Activated T-helper 2 cell treated with anti-CD3 and anti-CD28 coated beads, Interferon-gamma antibody, Interleukin-2, Interleukin-4, amounts not matched to agents 10 μg/mL and 5 μg/mL and 100 μg/mL, durations not matched to agents 14 hours and 24 hours and 36 hours (primary cell): ENCODE measurements around the gene UCHL1. TPM values are rescaled to one million over a fixed set of nuclear protein-coding genes. Genes with fewer than 3 reads are reported as not detected.

Experiments
- DNase-seq: peaks from one replicate; pipeline ENCODE4 v3.0.0; 2021; ENCODE audit warnings: low spot score
- H3K27ac Mint-ChIP-seq: one replicate; pipeline ENCODE4 v1.8.0; 2021; ENCODE audit warnings: mixed read lengths
- H3K27me3 Mint-ChIP-seq: one replicate; pipeline ENCODE4 v1.8.0; 2021; ENCODE audit warnings: low read depth, mixed read lengths
- H3K36me3 Mint-ChIP-seq: one replicate; pipeline ENCODE4 v1.8.0; 2021; ENCODE audit warnings: low read depth, mixed read lengths
- H3K4me1 Mint-ChIP-seq: one replicate; pipeline ENCODE4 v1.8.0; 2021; ENCODE audit warnings: low read depth, mixed read lengths
- H3K4me3 Mint-ChIP-seq: one replicate; pipeline ENCODE4 v1.8.0; 2021; ENCODE audit warnings: low read depth, mild to moderate bottlenecking, moderate library complexity, mixed read lengths
- H3K9me3 Mint-ChIP-seq: one replicate; pipeline ENCODE4 v1.8.0; 2021; ENCODE audit warnings: mixed read lengths
- intact Hi-C: fragments of 100-400 bp; cut with micrococcal nuclease; formaldehyde crosslinking; loops from one replicate; pipeline ENCODE4 v1.15.1; 2023
- total RNA-seq: library from RNA; stranded (reverse); gene quantifications from 2 replicates; pipeline ENCODE4 v1.2.3, GENCODE V29; 2022

The UCHL1 gene
- total RNA-seq, 1 donor from 2014 or later: 0.48 TPM

- peak overlapping the region; percentile 54 for H3K27ac Mint-ChIP-seq
- intact Hi-C loops: loop anchor here (2.0 kb wide), 1 partner anchor 290 kb away; no protein-coding TSS in a partner anchor
Observed at GRCh38 chr4:41217020-41217333, 39.8 kb upstream of the UCHL1 start.

GRCh38 chr4:41217374-41217773 lies 39.4 kb upstream of the UCHL1 start:
- H3K27ac Mint-ChIP-seq: no peak overlapping the region
- peaks cover 23% of the 10 kb centered on the region for H3K4me1 Mint-ChIP-seq
- no peaks in the 10 kb centered on the region for H3K9me3 Mint-ChIP-seq
- intact Hi-C loops: loop anchor here (2.0 kb wide), 1 partner anchor 291 kb away; no protein-coding TSS in a partner anchor
- DNase-seq: no peak
- H3K36me3 Mint-ChIP-seq: no peaks in the 10 kb centered on the region
- no peak overlapping the region for H3K4me3 Mint-ChIP-seq
- H3K27me3 Mint-ChIP-seq: peaks cover 62% of the 10 kb centered on the region

More at GRCh38 chr4:41217020-41217333, 39.8 kb upstream of the UCHL1 start:
- no peaks in the 10 kb centered on the region for H3K9me3 Mint-ChIP-seq
- no peak for DNase-seq
- H3K27me3 Mint-ChIP-seq: peaks cover 63% of the 10 kb centered on the region
- H3K4me3 Mint-ChIP-seq: peak overlapping the region; percentile 74
- peaks cover 23% of the 10 kb centered on the region for H3K4me1 Mint-ChIP-seq
- H3K36me3 Mint-ChIP-seq: no peaks in the 10 kb centered on the region

GRCh38 chr4:41218703-41219102 lies 38.0 kb upstream of the UCHL1 start:
- H3K27me3 Mint-ChIP-seq: peaks cover 55% of the 10 kb centered on the region

GRCh38 chr4:41219421-41219950 lies 37.2 kb upstream of the UCHL1 start:
- H3K4me3 Mint-ChIP-seq: no peak overlapping the region
- intact Hi-C loops: no loop called here
- H3K9me3 Mint-ChIP-seq: no peaks in the 10 kb centered on the region
- H3K27me3 Mint-ChIP-seq: peaks cover 52% of the 10 kb centered on the region
- H3K4me1 Mint-ChIP-seq: peaks cover 14% of the 10 kb centered on the region
- no peak for DNase-seq
- H3K36me3 Mint-ChIP-seq: no peaks in the 10 kb centered on the region
- no peak overlapping the region for H3K27ac Mint-ChIP-seq

More at GRCh38 chr4:41218703-41219102, 38.0 kb upstream of the UCHL1 start:
- no peak overlapping the region for H3K4me3 Mint-ChIP-seq
- no peak for DNase-seq
- H3K9me3 Mint-ChIP-seq: no peaks in the 10 kb centered on the region
- no peak overlapping the region for H3K27ac Mint-ChIP-seq
- H3K36me3 Mint-ChIP-seq: no peaks in the 10 kb centered on the region
- peaks cover 15% of the 10 kb centered on the region for H3K4me1 Mint-ChIP-seq
- intact Hi-C loops: no loop called here

- no peaks in the 10 kb centered on the region for H3K9me3 Mint-ChIP-seq
- H3K27ac Mint-ChIP-seq: no peak overlapping the region
- intact Hi-C loops: no loop called here
- peaks cover under 1% of the 10 kb centered on the region for H3K4me1 Mint-ChIP-seq
- H3K27me3 Mint-ChIP-seq: peaks cover 32% of the 10 kb centered on the region
- no peak for DNase-seq
- no peak overlapping the region for H3K4me3 Mint-ChIP-seq
- no peaks in the 10 kb centered on the region for H3K36me3 Mint-ChIP-seq
Observed at GRCh38 chr4:41221850-41222645, 34.7 kb upstream of the UCHL1 start.

- Mint-ChIP-seq H3K4me1 (no peaks in the 10 kb centered on the region), H3K36me3 (no peaks in the 10 kb centered on the region), H3K27me3 (peaks cover 1% of the 10 kb centered on the region), H3K9me3 (no peaks in the 10 kb centered on the region), H3K27ac (no peak overlapping the region), H3K4me3 (no peak overlapping the region)
- DNase-seq: no peak
- intact Hi-C loops: no loop called here
Observed at GRCh38 chr4:41227902-41228301, 28.8 kb upstream of the UCHL1 start.

GRCh38 chr4:41232406-41232805 lies 24.3 kb upstream of the UCHL1 start:
- Mint-ChIP-seq H3K4me1 (no peaks in the 10 kb centered on the region), H3K36me3 (no peaks in the 10 kb centered on the region), H3K27me3 (no peaks in the 10 kb centered on the region), H3K9me3 (no peaks in the 10 kb centered on the region), H3K27ac (no peak overlapping the region), H3K4me3 (no peak overlapping the region)
- intact Hi-C loops: no loop called here
- no peak for DNase-seq

- Mint-ChIP-seq H3K27ac (no peak overlapping the region), H3K36me3 (no peaks in the 10 kb centered on the region), H3K9me3 (no peaks in the 10 kb centered on the region), H3K4me1 (no peaks in the 10 kb centered on the region), H3K4me3 (no peak overlapping the region), H3K27me3 (no peaks in the 10 kb centered on the region)
- DNase-seq: no peak
- intact Hi-C loops: no loop called here
Observed at GRCh38 chr4:41232856-41233255, 23.9 kb upstream of the UCHL1 start.

- intact Hi-C loops: no loop called here
- Mint-ChIP-seq H3K9me3 (no peaks in the 10 kb centered on the region), H3K4me3 (no peak overlapping the region)
Observed at GRCh38 chr4:41236032-41236431, 20.7 kb upstream of the UCHL1 start.

GRCh38 chr4:41236508-41236907 lies 20.2 kb upstream of the UCHL1 start:
- H3K9me3 Mint-ChIP-seq: no peaks in the 10 kb centered on the region
- DNase-seq: no peak
- intact Hi-C loops: no loop called here
- no peaks in the 10 kb centered on the region for H3K27me3 Mint-ChIP-seq
- no peak overlapping the region for H3K27ac Mint-ChIP-seq
- H3K36me3 Mint-ChIP-seq: no peaks in the 10 kb centered on the region
- H3K4me1 Mint-ChIP-seq: no peaks in the 10 kb centered on the region
- H3K4me3 Mint-ChIP-seq: no peak overlapping the region

More at GRCh38 chr4:41236032-41236431, 20.7 kb upstream of the UCHL1 start:
- H3K27ac Mint-ChIP-seq: no peak overlapping the region
- H3K4me1 Mint-ChIP-seq: no peaks in the 10 kb centered on the region
- H3K27me3 Mint-ChIP-seq: no peaks in the 10 kb centered on the region
- no peak for DNase-seq
- H3K36me3 Mint-ChIP-seq: no peaks in the 10 kb centered on the region

- H3K4me3 Mint-ChIP-seq: no peak overlapping the region
- no peaks in the 10 kb centered on the region for H3K9me3 Mint-ChIP-seq
- DNase-seq: no peak
- peaks cover 2% of the 10 kb centered on the region for H3K27me3 Mint-ChIP-seq
- intact Hi-C loops: no loop called here
- H3K4me1 Mint-ChIP-seq: no peaks in the 10 kb centered on the region
- no peaks in the 10 kb centered on the region for H3K36me3 Mint-ChIP-seq
- H3K27ac Mint-ChIP-seq: no peak overlapping the region
Observed at GRCh38 chr4:41241919-41242318, 14.8 kb upstream of the UCHL1 start.

GRCh38 chr4:41245983-41246382 lies 10.7 kb upstream of the UCHL1 start:
- Mint-ChIP-seq H3K27ac (no peak overlapping the region), H3K4me3 (no peak overlapping the region), H3K9me3 (no peaks in the 10 kb centered on the region), H3K36me3 (no peaks in the 10 kb centered on the region), H3K27me3 (peaks cover 2% of the 10 kb centered on the region), H3K4me1 (no peaks in the 10 kb centered on the region)
- intact Hi-C loops: no loop called here
- no peak for DNase-seq

GRCh38 chr4:41256131-41256739 lies 493 bp upstream of the UCHL1 start:
- no peak for DNase-seq
- H3K36me3 Mint-ChIP-seq: no peaks in the 10 kb centered on the region
- H3K27ac Mint-ChIP-seq: no peak overlapping the region
- H3K9me3 Mint-ChIP-seq: no peaks in the 10 kb centered on the region
- H3K27me3 Mint-ChIP-seq: peaks cover 41% of the 10 kb centered on the region
- no peak overlapping the region for H3K4me3 Mint-ChIP-seq
- peaks cover 6% of the 10 kb centered on the region for H3K4me1 Mint-ChIP-seq
- intact Hi-C loops: no loop called here
